HepG2 (cell line): Measurements from ENCODE around the gene CNTF. TPM values are rescaled to one million over a fixed set of nuclear protein-coding genes. Genes with fewer than 3 reads are reported as not detected.

Source experiments
- EED ChIP-seq: sonication (generic); formaldehyde crosslinking; IDR thresholded peaks from 2 replicates; pipeline ENCODE4 v1.5.0; 2020; ENCODE audit warnings: mild to moderate bottlenecking, missing genetic modification reagents
- KMT2A ChIP-seq: sonication (generic); formaldehyde crosslinking; IDR thresholded peaks from 2 replicates; pipeline ENCODE4 v1.4.0; 2020; ENCODE audit warnings: missing genetic modification reagents
- TBL1XR1 ChIP-seq: fragments of 150-350 bp; IDR thresholded peaks from 2 replicates; pipeline ENCODE4 v1.6.1; 2014; ENCODE audit warnings: borderline replicate concordance, low read length; ENCODE audit not compliant: partially characterized antibody
- ZNF296 ChIP-seq: sonication (generic); formaldehyde crosslinking; conservative IDR thresholded peaks from 2 replicates; pipeline ENCODE4 v1.5.0; 2020; ENCODE audit warnings: mild to moderate bottlenecking, missing genetic modification reagents
- ZNF343 ChIP-seq: sonication (generic); formaldehyde crosslinking; IDR thresholded peaks from 2 replicates; pipeline ENCODE4 v1.4.0; 2020; ENCODE audit warnings: mild to moderate bottlenecking, missing genetic modification reagents
- ZNF430 ChIP-seq: sonication (generic); formaldehyde crosslinking; IDR thresholded peaks from 2 replicates; pipeline ENCODE4 v1.9.0; 2021; ENCODE audit warnings: mild to moderate bottlenecking, missing genetic modification reagents
- ZNF768 ChIP-seq: sonication (generic); formaldehyde crosslinking; IDR thresholded peaks from 2 replicates; pipeline ENCODE4 v1.4.0; 2020; ENCODE audit warnings: missing genetic modification reagents
- ZNF839 ChIP-seq: sonication (generic); formaldehyde crosslinking; IDR thresholded peaks from 2 replicates; pipeline ENCODE4 v1.4.0; 2020; ENCODE audit warnings: missing genetic modification reagents, mild to moderate bottlenecking, borderline replicate concordance
- polyA plus RNA-seq, 8 experiments: library from polyadenylated mRNA; depleted of rRNA in 3 of 8; stranded (reverse) in 7 of 8; unstranded in 1 of 8; fragments of >200 nt; fragmentation: Illumina TruSeq in 4 of 8; extraction: Trizol in 4 of 8; gene quantifications; 2 replicates each; pipeline versions ENCODE4 v1.2.1 to v1.2.3, GENCODE V29; 2011 to 2016; ENCODE audit warnings: low read depth in 4 of 8, missing spikeins in 1 of 8, mixed read lengths in 1 of 8; ENCODE audit not compliant: insufficient read depth in 1 of 8
- total RNA-seq, 5 experiments: library from RNA; depleted of rRNA; stranded (reverse); fragments of >200 nt; fragmentation: Illumina TruSeq; extraction: Trizol; gene quantifications; 2 replicates each; pipeline ENCODE4 v1.2.3, GENCODE V29; 2016; ENCODE audit warnings: low read depth in 1 of 5
- TF ChIP-seq, protein P1 (sequence below): sonication (generic); formaldehyde crosslinking; IDR thresholded peaks from 2 replicates; pipeline ENCODE4 v1.9.0; 2022; ENCODE audit warnings: missing genetic modification reagents, mild to moderate bottlenecking, borderline replicate concordance
- TF ChIP-seq, protein P2 (sequence below): sonication (generic); formaldehyde crosslinking; IDR thresholded peaks from 2 replicates; pipeline ENCODE4 v1.5.1; 2020; ENCODE audit warnings: mild to moderate bottlenecking, moderate library complexity, missing genetic modification reagents
- TF ChIP-seq, protein P3 (sequence below): sonication (generic); formaldehyde crosslinking; IDR thresholded peaks from 2 replicates; pipeline ENCODE4 v1.4.0; 2020; ENCODE audit warnings: mild to moderate bottlenecking, missing genetic modification reagents
- TF ChIP-seq, protein P4 (sequence below): sonication (generic); formaldehyde crosslinking; IDR thresholded peaks from 2 replicates; pipeline ENCODE4 v1.5.0; 2020; ENCODE audit warnings: missing genetic modification reagents, mild to moderate bottlenecking, borderline replicate concordance

CNTF gene
- total and polyA plus RNA-seq, 2 of the 13 experiments (the other 11 are each of a cell fraction or from before 2014, with no cell fraction given): 0.51 to 2.3 TPM

DNA sequence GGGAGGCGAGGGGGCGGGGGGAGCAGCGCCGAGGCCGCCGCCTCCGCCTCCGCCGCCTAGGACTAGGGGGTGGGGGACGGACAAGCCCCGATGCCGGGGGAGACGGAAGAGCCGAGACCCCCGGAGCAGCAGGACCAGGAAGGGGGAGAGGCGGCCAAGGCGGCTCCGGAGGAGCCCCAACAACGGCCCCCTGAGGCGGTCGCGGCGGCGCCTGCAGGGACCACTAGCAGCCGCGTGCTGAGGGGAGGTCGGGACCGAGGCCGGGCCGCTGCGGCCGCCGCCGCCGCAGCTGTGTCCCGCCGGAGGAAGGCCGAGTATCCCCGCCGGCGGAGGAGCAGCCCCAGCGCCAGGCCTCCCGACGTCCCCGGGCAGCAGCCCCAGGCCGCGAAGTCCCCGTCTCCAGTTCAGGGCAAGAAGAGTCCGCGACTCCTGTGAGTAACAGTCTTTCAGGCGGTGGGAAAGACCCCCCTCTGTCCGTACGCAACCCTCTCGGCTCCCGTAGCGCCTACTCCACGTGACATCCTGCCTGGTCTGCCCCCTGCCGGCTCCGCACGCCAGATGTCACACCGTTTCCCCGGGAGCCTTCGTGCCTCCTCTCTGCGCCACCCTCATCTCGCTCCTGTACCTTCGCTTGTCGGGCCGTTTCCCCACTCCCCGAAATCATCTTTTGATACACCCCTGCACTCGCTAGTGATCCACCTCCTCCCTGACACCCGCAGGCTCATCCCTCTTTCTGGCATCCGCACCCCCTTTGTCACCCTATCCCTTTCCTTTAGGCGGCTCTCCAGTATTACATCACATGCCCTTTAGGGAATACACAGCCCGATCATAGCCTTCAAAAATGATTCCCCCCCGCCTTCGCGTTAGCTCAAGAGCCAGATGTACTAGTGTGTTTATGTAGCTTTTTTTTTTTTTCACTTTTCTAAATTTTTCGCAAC lies 43.0 kb upstream of the CNTF start (continued):
- TF ChIP-seq TBL1XR1 (peak; percentile 14), ZNF430 (CRISPR knock-in tag) (no peak), ZNF296 (CRISPR knock-in tag) (no peak), ZNF839 (no peak), ZNF343 (CRISPR knock-in tag) (no peak), EED (CRISPR knock-in tag) (no peak), ZNF768 (peak; percentile 52; the same call in 1 of the 2 replicates), KMT2A (CRISPR knock-in tag) (peak; percentile 99)
- TF ChIP-seq, protein P1, sequence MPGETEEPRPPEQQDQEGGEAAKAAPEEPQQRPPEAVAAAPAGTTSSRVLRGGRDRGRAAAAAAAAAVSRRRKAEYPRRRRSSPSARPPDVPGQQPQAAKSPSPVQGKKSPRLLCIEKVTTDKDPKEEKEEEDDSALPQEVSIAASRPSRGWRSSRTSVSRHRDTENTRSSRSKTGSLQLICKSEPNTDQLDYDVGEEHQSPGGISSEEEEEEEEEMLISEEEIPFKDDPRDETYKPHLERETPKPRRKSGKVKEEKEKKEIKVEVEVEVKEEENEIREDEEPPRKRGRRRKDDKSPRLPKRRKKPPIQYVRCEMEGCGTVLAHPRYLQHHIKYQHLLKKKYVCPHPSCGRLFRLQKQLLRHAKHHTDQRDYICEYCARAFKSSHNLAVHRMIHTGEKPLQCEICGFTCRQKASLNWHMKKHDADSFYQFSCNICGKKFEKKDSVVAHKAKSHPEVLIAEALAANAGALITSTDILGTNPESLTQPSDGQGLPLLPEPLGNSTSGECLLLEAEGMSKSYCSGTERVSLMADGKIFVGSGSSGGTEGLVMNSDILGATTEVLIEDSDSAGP: peak; percentile 59; the same call in 1 of the 2 replicates
- TF ChIP-seq, protein P2, sequence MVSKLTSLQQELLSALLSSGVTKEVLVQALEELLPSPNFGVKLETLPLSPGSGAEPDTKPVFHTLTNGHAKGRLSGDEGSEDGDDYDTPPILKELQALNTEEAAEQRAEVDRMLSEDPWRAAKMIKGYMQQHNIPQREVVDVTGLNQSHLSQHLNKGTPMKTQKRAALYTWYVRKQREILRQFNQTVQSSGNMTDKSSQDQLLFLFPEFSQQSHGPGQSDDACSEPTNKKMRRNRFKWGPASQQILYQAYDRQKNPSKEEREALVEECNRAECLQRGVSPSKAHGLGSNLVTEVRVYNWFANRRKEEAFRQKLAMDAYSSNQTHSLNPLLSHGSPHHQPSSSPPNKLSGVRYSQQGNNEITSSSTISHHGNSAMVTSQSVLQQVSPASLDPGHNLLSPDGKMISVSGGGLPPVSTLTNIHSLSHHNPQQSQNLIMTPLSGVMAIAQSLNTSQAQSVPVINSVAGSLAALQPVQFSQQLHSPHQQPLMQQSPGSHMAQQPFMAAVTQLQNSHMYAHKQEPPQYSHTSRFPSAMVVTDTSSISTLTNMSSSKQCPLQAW (CRISPR knock-in tag): peak; percentile 57; the same call in 1 of the 2 replicates
- TF ChIP-seq, protein P3, sequence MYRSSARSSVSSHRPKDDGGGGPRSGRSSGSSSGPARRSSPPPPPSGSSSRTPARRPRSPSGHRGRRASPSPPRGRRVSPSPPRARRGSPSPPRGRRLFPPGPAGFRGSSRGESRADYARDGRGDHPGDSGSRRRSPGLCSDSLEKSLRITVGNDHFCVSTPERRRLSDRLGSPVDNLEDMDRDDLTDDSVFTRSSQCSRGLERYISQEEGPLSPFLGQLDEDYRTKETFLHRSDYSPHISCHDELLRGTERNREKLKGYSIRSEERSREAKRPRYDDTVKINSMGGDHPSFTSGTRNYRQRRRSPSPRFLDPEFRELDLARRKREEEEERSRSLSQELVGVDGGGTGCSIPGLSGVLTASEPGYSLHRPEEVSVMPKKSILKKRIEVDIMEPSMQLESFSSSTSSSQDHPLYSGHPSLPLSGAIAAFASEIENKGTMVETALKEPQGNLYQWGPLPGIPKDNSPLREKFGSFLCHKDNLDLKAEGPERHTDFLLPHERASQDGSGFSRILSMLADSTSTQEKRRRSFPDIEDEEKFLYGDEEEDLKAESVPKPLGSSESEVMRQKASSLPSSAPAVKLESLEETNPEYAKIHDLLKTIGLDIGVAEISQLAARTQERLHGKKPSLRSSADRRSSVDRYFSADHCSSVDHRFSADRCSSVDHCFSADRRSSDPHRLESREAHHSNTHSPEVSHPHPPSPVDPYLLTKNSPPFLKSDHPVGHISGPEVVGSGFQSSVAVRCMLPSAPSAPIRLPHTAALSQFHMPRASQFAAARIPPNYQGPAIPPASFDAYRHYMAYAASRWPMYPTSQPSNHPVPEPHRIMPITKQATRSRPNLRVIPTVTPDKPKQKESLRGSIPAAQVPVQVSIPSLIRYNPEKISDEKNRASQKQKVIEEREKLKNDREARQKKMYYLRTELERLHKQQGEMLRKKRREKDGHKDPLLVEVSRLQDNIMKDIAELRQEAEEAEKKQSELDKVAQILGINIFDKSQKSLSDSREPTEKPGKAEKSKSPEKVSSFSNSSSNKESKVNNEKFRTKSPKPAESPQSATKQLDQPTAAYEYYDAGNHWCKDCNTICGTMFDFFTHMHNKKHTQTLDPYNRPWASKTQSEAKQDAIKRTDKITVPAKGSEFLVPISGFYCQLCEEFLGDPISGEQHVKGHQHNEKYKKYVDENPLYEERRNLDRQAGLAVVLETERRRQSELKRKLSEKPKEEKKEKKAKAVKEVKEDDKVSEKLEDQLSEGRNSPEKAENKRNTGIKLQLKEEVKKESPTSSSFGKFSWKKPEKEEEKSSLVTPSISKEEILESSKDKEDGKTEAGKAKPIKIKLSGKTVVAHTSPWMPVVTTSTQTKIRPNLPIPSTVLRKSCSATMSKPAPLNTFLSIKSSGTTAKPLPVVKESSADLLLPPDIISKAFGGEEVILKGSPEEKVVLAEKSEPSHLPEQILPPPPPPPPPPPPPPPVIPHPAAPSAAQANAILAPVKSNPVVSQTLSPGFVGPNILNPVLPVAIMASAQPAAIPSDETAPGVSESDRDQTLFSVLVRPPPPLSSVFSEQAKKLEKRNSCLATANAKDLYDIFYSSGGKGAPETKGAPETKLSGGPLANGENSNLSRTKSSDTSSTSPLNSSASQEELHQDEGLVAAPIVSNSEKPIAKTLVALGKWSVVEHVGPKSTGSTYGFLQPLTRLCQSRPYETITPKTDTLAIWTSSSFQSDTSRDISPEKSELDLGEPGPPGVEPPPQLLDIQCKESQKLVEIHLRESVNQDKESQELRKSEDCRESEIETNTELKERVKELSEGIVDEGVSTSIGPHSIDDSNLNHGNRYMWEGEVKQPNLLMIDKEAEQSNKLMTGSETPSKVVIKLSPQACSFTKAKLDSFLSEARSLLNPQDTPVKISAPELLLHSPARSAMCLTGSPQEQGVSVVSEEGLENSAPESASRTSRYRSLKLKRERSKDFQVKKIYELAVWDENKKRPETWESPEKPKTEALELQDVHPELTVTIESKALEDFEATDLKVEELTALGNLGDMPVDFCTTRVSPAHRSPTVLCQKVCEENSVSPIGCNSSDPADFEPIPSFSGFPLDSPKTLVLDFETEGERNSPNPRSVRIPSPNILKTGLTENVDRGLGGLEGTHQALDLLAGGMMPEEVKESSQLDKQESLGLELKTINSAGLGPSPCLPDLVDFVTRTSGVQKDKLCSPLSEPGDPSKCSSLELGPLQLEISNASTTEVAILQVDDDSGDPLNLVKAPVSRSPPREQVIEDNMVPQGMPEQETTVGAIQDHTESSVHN (CRISPR knock-in tag): no peak; the same call in 1 of the 2 replicates
- TF ChIP-seq, protein P4, sequence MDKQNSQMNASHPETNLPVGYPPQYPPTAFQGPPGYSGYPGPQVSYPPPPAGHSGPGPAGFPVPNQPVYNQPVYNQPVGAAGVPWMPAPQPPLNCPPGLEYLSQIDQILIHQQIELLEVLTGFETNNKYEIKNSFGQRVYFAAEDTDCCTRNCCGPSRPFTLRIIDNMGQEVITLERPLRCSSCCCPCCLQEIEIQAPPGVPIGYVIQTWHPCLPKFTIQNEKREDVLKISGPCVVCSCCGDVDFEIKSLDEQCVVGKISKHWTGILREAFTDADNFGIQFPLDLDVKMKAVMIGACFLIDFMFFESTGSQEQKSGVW (CRISPR knock-in tag): no peak
